GM18907 (cell line): ENCODE measurements around the gene BLTP3A.

Experiments used
- ATAC-seq: cut with Tn5 transposase; IDR thresholded peaks from one replicate; pipeline ENCODE4 v1.9.1; 2021; ENCODE audit warnings: mild to moderate bottlenecking, moderate library complexity; ENCODE audit not compliant: unreplicated experiment

BLTP3A gene

GRCh38 chr6:34819571-34820480, 27.9 kb downstream of the BLTP3A start:
- ATAC-seq = no peak

DNA sequence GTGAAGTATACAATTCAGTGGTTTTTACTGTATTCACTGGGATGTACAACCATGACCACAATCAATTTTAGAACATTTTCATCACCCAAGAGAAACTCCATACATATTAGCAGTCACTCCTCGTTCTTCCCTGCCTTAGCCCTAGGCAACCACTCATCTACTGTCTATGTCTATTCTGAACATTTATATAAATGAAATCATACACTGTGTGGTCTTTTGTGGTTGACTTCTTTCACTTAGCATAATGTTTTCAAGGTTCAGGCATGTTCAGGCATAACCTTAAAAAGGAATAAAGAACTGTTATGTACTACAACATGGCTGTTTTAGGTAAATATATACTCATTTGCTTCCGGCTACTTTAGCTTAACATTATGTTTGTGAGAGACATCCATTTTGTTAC, 37.3 kb downstream of the BLTP3A start:
- ATAC-seq = no peak

DNA sequence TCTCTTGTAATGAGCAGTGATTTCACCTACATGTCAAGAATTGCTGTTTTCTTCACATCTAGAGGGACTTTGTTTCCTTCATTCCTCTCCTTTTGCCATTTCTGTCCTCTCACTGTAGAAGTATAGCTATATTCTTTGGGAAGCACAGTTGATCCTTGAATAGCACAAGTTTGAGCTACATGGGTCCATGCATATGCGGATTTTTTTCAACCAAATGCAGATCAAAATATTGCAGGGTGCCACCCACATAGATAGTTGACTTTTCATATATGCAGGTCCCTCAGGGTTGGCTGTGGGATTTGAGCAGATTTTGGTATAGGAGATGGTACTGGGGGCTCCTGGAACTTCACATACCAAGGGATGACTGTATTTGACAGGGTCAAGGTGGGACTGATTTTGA, 41.1 kb downstream of the BLTP3A start:
- no peak for ATAC-seq

DNA sequence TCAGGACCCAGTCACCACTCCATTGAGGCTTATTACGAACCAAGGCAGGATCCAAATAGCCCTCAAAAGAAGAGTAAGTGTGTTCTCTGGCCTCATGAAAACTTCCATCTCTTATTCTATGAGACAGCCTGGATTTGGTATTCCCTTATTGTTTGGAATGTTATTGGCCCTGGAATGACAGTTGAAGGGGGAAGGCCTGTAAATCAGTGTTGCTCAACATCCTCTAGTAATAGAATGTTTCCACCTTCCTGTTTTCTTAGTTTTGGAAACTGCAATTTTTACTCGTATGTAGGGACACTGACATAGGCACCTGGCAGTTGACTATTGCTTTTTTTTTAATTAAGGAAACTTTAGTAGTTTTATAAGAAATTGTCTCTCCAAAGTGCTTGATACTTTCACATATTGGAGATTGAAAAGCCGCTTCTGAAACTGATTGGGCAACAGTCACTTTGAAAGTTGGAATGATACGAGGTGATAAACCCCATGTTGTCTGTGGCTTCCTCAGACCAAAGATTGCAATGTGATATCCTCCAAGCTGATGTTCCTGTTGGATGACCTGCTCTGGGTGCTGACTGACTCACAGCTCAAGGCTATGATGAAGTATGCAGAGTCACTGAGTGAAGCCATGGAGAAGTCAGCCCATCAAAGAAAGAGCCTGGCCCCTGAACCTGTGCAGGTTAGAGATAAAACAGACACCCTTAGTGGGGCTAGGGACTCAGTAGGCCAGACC, 43.1 kb downstream of the BLTP3A start:
- ATAC-seq = no peak

GRCh38 chr6:34836008-34836407, 44.1 kb downstream of the BLTP3A start:
- ATAC-seq = no peak

- no peak for ATAC-seq
These were observed 44.6 kb downstream of the BLTP3A start for GRCh38 chr6:34836451-34836850.

DNA sequence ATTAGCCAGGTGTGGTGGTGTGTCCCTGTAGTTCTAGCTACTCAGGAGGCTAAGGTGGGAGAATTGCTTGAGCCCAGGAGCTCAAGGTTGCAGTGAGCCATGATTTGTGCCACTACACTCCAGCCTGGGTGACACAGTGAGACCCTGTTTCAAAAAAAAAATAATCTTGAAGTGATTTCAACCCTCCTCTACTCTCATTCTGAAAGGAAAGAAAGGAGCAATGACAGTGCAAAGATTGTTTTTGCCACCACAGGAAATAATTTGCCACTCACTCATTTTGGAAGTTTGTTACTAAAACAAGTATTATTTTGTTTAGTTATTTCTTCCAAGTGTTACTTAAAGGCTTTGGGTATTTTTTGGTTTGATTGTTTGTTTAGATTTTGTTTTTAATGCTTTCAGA, 45.6 kb downstream of the BLTP3A start:
- ATAC-seq = no peak

GRCh38 chr6:34839666-34840352, 47.9 kb downstream of the BLTP3A start:
- no peak for ATAC-seq
